PC-9 (cell line): ENCODE results near the gene STX1A. TPM values are rescaled to one million over a fixed set of nuclear protein-coding genes. Genes with fewer than 3 reads are reported as not detected.

Experiments
- BruUV-seq: library from RNA; stranded (reverse); fragments of 400-500 nt; replicated peaks from 2 replicates; lab custom pipeline; 2021; lab: Mats Ljungman, UMichigan
- CTCF ChIA-PET: fragments of 300-600 bp; sonication (Branson Sonifier 250); formaldehyde crosslinking; loops from one replicate; lab custom pipeline; 2022; ENCODE audit warnings: antibody characterized with exemption; lab: Charles Lee
- POLR2A ChIA-PET: fragments of 300-600 bp; sonication (Branson Sonifier 250); formaldehyde crosslinking; loops from one replicate; lab custom pipeline; 2022; ENCODE audit warnings: antibody characterized with exemption; ENCODE audit not compliant: unreplicated experiment; lab: Charles Lee
- DNase-seq, 2 experiments: peaks; one replicate each; pipeline versions ENCODE4 v3.0.0 to v3.0.0-alpha.2; 2015 to 2022; ENCODE audit warnings: mixed read lengths in 1 of 2
- H2AFZ ChIP-seq: fragments of 200-600 bp; sonication (generic); 2 replicates; pipeline ENCODE4 v1.8.1; 2017; ENCODE audit warnings: antibody characterized with exemption
- H3F3A ChIP-seq: fragments of 200-600 bp; sonication (generic); 2 replicates; pipeline ENCODE4 v1.8.1; 2017; ENCODE audit warnings: antibody characterized with exemption, mild to moderate bottlenecking, low read depth; ENCODE audit not compliant: insufficient read depth
- H3K27ac ChIP-seq: fragments of 200-600 bp; sonication (generic); 2 replicates; pipeline ENCODE4 v1.6.1; 2016; ENCODE audit warnings: mixed run types
- H3K27me3 ChIP-seq: fragments of 200-600 bp; sonication (generic); 2 replicates; pipeline ENCODE4 v1.6.1; 2016; ENCODE audit warnings: low read depth, mixed run types; ENCODE audit not compliant: insufficient read depth
- H3K36me3 ChIP-seq: fragments of 200-600 bp; sonication (generic); 2 replicates; pipeline ENCODE4 v1.6.1; 2016; ENCODE audit warnings: low read depth, mixed run types
- H3K4me1 ChIP-seq: fragments of 200-600 bp; sonication (generic); replicated peaks from 2 replicates; pipeline ENCODE4 v1.6.1; 2016; ENCODE audit warnings: mixed run types; ENCODE audit not compliant: insufficient read depth
- H3K4me2 ChIP-seq: fragments of 200-600 bp; sonication (generic); 2 replicates; pipeline ENCODE4 v1.6.1; 2017; ENCODE audit warnings: mixed run types
- H3K4me3 ChIP-seq: fragments of 200-600 bp; sonication (generic); 2 replicates; pipeline ENCODE4 v1.6.1; 2016; ENCODE audit warnings: mixed run types
- H3K79me2 ChIP-seq: fragments of 200-600 bp; sonication (generic); 2 replicates; pipeline ENCODE4 v1.6.1; 2017; ENCODE audit warnings: low read depth, mixed run types
- H3K9me2 ChIP-seq: fragments of 200-600 bp; sonication (generic); 2 replicates; pipeline ENCODE4 v1.8.1; 2017; ENCODE audit warnings: mild to moderate bottlenecking; ENCODE audit not compliant: insufficient read depth
- H3K9me3 ChIP-seq: fragments of 200-600 bp; sonication (generic); 2 replicates; pipeline ENCODE4 v1.8.1; 2016; ENCODE audit warnings: low read depth; ENCODE audit not compliant: insufficient read depth
- H4K20me1 ChIP-seq: fragments of 200-600 bp; sonication (generic); 2 replicates; pipeline ENCODE4 v1.8.1; 2017; ENCODE audit not compliant: insufficient read depth
- CTCF ChIP-seq: fragments of 200-600 bp; sonication (generic); conservative IDR thresholded peaks from 2 replicates; pipeline ENCODE4 v1.6.1; 2017; ENCODE audit warnings: mixed run types, antibody characterized with exemption, mild to moderate bottlenecking, moderate library complexity
- EZH2 ChIP-seq: fragments of 200-600 bp; sonication (generic); IDR thresholded peaks from 2 replicates; pipeline ENCODE4 v1.8.0; 2017; ENCODE audit warnings: antibody characterized with exemption, low read depth
- intact Hi-C: fragments of 100-400 bp; cut with micrococcal nuclease; formaldehyde crosslinking; loops from one replicate; pipeline ENCODE4 v1.10.0; 2022; ENCODE audit not compliant: unreplicated experiment
- total RNA-seq: library from RNA; stranded (reverse); gene quantifications from 2 replicates; pipeline ENCODE4 v1.2.3, GENCODE V29; 2021

STX1A gene
- total RNA-seq, 1 experiment from 2014 or later: 39.1 TPM

DNA sequence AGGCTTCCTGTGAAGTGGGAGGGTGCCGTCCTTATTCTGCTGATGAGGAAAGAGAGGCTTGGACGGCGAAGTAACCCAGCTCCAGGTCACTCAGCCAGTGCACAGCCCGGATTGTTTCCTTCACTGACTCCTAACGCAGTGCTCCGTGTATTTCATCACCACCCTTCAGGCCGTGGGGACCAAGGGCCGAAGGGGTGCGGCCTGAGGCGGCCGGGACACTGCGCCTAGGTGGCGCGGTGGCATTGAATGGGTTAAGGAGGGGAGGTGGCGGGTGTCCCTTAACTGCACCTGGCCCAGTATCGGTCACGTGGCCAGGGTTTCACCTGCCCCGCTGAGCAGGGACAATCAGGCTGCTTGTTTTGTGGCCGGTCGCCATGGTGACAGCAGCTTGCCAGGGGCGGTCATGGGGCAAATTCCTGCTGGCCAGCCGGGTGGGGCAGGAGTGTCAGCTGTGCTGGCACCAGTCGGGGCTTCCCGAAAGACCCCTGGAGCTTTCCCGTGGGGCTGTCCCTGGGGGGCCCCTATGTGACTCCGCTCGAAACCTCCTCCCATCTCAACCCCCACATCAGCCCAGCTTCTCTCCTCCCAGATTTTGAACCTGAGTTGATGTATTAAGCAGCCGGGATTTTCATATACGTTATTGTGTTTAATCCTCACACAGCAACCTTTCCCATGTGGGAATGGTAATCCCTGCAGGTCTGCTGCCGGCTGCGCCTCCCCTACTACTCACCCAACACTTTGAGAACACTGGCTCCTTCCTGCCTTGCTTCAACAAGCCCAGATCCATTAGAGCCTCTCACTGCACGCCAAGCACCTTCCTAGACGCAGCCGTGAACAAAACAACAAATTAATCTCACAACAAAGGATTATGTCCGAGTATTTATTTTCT, 23.5 kb upstream of the STX1A start:
- Histone ChIP-seq H3F3A (peaks cover 64% of the 10 kb centered on the region), H2AFZ (no peak overlapping the region), H4K20me1 (no peaks in the 10 kb centered on the region), H3K4me3 (peak overlapping the region; percentile 50), H3K9me3 (no peaks in the 10 kb centered on the region), H3K9me2 (no peaks in the 10 kb centered on the region), H3K27ac (peak overlapping the region; percentile 100), H3K4me2 (peak overlapping the region; percentile 84), H3K4me1 (peaks cover 83% of the 10 kb centered on the region), H3K36me3 (no peaks in the 10 kb centered on the region), H3K27me3 (no peaks in the 10 kb centered on the region), H3K79me2 (peaks cover 28% of the 10 kb centered on the region)
- intact Hi-C loops: loop anchor here (1.0 kb wide), 6 partner anchors 27 to 108 kb away; partner anchors contain the start of genes CLDN3 and CLDN4
- BruUV-seq: no TSS peak
- TF ChIP-seq CTCF: no peak
- no peak for TF ChIP-seq EZH2
- ChIA-PET POLR2A (interaction anchor here (0.6 to 3.9 kb wide), 13 partner anchors 27 to 385 kb away, joined by 3 to 68 read pairs (median 5); partner anchors contain the start of genes CLDN3 and CLDN4), CTCF (interaction anchor here (0.5 to 1.3 kb wide), 3 partner anchors 31 to 221 kb away, joined by 3 read pairs; partner anchors contain the start of gene BAZ1B)
- peak; percentile 97 to 100 for DNase-seq

- POLR2A ChIA-PET: interaction anchor here (0.6 to 3.9 kb wide), 9 partner anchors 28 to 237 kb away, joined by 3 to 68 read pairs (median 4); partner anchors contain the start of genes CLDN3 and CLDN4
- peaks cover 3% of the 10 kb centered on the region; the same call in 1 of the 2 replicates for H4K20me1 ChIP-seq
- peaks cover 83% of the 10 kb centered on the region for H3K4me1 ChIP-seq
- H3K36me3 ChIP-seq: peaks cover 2% of the 10 kb centered on the region; the same call in 1 of the 2 replicates
- no peaks in the 10 kb centered on the region for H3K9me2 ChIP-seq
- peak overlapping the region; percentile 50 for H3K4me3 ChIP-seq
- intact Hi-C loops: no loop called here
- no peak overlapping the region for H2AFZ ChIP-seq
- BruUV-seq: no TSS peak
- peak overlapping the region; percentile 84 for H3K4me2 ChIP-seq
- no peaks in the 10 kb centered on the region for H3K9me3 ChIP-seq
- peak overlapping the region; percentile 100 for H3K27ac ChIP-seq
- peak; percentile 87 to 89 for DNase-seq
- CTCF ChIA-PET: interaction anchor here (1.3 kb wide), 1 partner anchor 80 kb away, joined by 3 read pairs; no protein-coding TSS in a partner anchor
- TF ChIP-seq EZH2: no peak
- no peak for TF ChIP-seq CTCF
- peaks cover 60% of the 10 kb centered on the region for H3F3A ChIP-seq
- H3K79me2 ChIP-seq: peaks cover 35% of the 10 kb centered on the region
- H3K27me3 ChIP-seq: no peaks in the 10 kb centered on the region
Observed at GRCh38 chr7:73742338-73742752, 22.9 kb upstream of the STX1A start.

- peak overlapping the region; percentile 84 for H3K4me2 ChIP-seq
- intact Hi-C loops: loop anchor here (1.0 kb wide), 1 partner anchor 114 kb away; no protein-coding TSS in a partner anchor
Observed at GRCh38 chr7:73741600-73741999, 22.1 kb upstream of the STX1A start.

More at GRCh38 chr7:73741600-73741999, 22.1 kb upstream of the STX1A start:
- Histone ChIP-seq H3K4me1 (peaks cover 83% of the 10 kb centered on the region), H3K36me3 (peaks cover 7% of the 10 kb centered on the region; the same call in 1 of the 2 replicates), H3K9me3 (no peaks in the 10 kb centered on the region), H3K4me3 (peak overlapping the region; percentile 50; the same call in 1 of the 2 replicates), H2AFZ (no peak overlapping the region), H3K79me2 (peaks cover 42% of the 10 kb centered on the region), H3K27me3 (no peaks in the 10 kb centered on the region), H3F3A (peaks cover 54% of the 10 kb centered on the region), H3K9me2 (no peaks in the 10 kb centered on the region), H4K20me1 (peaks cover 6% of the 10 kb centered on the region; the same call in 1 of the 2 replicates), H3K27ac (peak overlapping the region; percentile 100)
- no TSS peak for BruUV-seq
- peak; percentile 64 to 84 for DNase-seq
- no peak for TF ChIP-seq EZH2
- POLR2A ChIA-PET: interaction anchor here (0.5 to 3.9 kb wide), 12 partner anchors 18 to 278 kb away, joined by 3 to 68 read pairs (median 9); partner anchors contain the start of genes CLDN3 and CLDN4
- CTCF ChIA-PET: interaction anchor here (0.6 to 0.9 kb wide), 2 partner anchors 28 to 114 kb away, joined by 3 read pairs; partner anchors contain the start of gene CLDN3
